Panc1 (cell line): Measurements from ENCODE around the gene SMC6. TPM values are rescaled to one million over a fixed set of nuclear protein-coding genes. Genes with fewer than 3 reads are reported as not detected.

Source experiments
- ATAC-seq: fragments of 200-7000 bp; cut with Tn5 transposase; 2 replicates; pipeline ENCODE4 v1.9.1; 2020; ENCODE audit warnings: mild to moderate bottlenecking, moderate library complexity
- BruUV-seq: library from RNA; stranded (reverse); fragments of 400-500 nt; replicated peaks from 2 replicates; lab custom pipeline; 2021; lab: Mats Ljungman, UMichigan
- CTCF ChIA-PET: fragments of 300-600 bp; sonication (Branson Sonifier 250); formaldehyde crosslinking; loops from one replicate; lab custom pipeline; 2022; ENCODE audit warnings: antibody characterized with exemption; lab: Charles Lee
- POLR2A ChIA-PET: fragments of 300-600 bp; sonication (Branson Sonifier 250); formaldehyde crosslinking; loops from one replicate; lab custom pipeline; 2022; ENCODE audit warnings: antibody characterized with exemption; lab: Charles Lee
- DNase-seq: peaks from one replicate; pipeline ENCODE4 v3.0.0-alpha.2; 2010; ENCODE audit warnings: low read depth, low spot score
- H3K27ac ChIP-seq: 2 replicates; pipeline ENCODE4 v1.5.1; 2011; ENCODE audit warnings: mild to moderate bottlenecking, low read length, inconsistent platforms
- H3K27me3 ChIP-seq: fragments of 200-500 bp; sonication (Bioruptor generic); 2 replicates; pipeline ENCODE4 v1.6.0; 2014; ENCODE audit warnings: low read length, inconsistent platforms; ENCODE audit not compliant: control insufficient read depth, insufficient read depth
- H3K36me3 ChIP-seq: fragments of 200-500 bp; sonication (Bioruptor generic); 2 replicates; pipeline ENCODE4 v1.5.1; 2014; ENCODE audit warnings: inconsistent platforms, mild to moderate bottlenecking, low read length, moderate library complexity; ENCODE audit not compliant: control insufficient read depth, insufficient read depth
- H3K4me1 ChIP-seq: 2 replicates; pipeline ENCODE4 v1.5.1; 2011; ENCODE audit warnings: inconsistent platforms, mild to moderate bottlenecking, low read length, moderate library complexity; ENCODE audit not compliant: control insufficient read depth, insufficient read depth
- H3K4me3 ChIP-seq, 2 experiments: 2 replicates each; pipeline ENCODE4 v1.5.1; 2011 to 2012; ENCODE audit warnings: low read depth in 2 of 2, low read length in 2 of 2, mild to moderate bottlenecking in 2 of 2, inconsistent platforms in 1 of 2, moderate library complexity in 1 of 2
- H3K9me3 ChIP-seq: fragments of 200-500 bp; sonication (Bioruptor generic); 2 replicates; pipeline ENCODE4 v1.5.1; 2014; ENCODE audit warnings: low read depth, mild to moderate bottlenecking, inconsistent platforms, low read length, moderate library complexity; ENCODE audit not compliant: control insufficient read depth, insufficient read depth
- POLR2AphosphoS5 ChIP-seq: IDR thresholded peaks from 2 replicates; pipeline ENCODE4 v1.6.1; 2012; ENCODE audit warnings: mild to moderate bottlenecking, low read depth, low read length, moderate library complexity
- SIN3A ChIP-seq: IDR thresholded peaks from 2 replicates; pipeline ENCODE4 v1.6.1; 2012; ENCODE audit warnings: low read depth, mild to moderate bottlenecking, low read length, moderate library complexity, borderline replicate concordance; ENCODE audit not compliant: insufficient read depth
- TCF7L2 ChIP-seq: IDR thresholded peaks from 2 replicates; pipeline ENCODE4 v1.6.1; 2011; ENCODE audit warnings: mild to moderate bottlenecking, low read depth, low read length, inconsistent platforms
- in situ Hi-C: cut with HindIII; loops from 2 replicates; pipeline ENCODE4 v1.10.0; 2016; ENCODE audit warnings: low sequenced_read_pairs, low pct_unique_long_range_greater_than_20kb
- intact Hi-C: fragments of 100-400 bp; cut with micrococcal nuclease; formaldehyde crosslinking; loops from one replicate; pipeline ENCODE4 v1.10.0; 2022; ENCODE audit not compliant: unreplicated experiment
- total RNA-seq: library from RNA; stranded (reverse); gene quantifications from one replicate; pipeline ENCODE4 v1.2.1, GENCODE V29; 2021; ENCODE audit not compliant: unreplicated experiment
- TF ChIP-seq, protein P1 (sequence below): fragments of 450-650 bp; IDR thresholded peaks from 2 replicates; pipeline ENCODE4 v1.5.1; 2017; ENCODE audit warnings: mild to moderate bottlenecking
- TF ChIP-seq, protein P2 (sequence below), 2 experiments: IDR thresholded peaks; 2 replicates each; pipeline ENCODE4 v1.6.1; 2011 to 2012; ENCODE audit warnings: low read depth in 2 of 2, control low read depth in 1 of 2, low read length in 1 of 2, mild to moderate bottlenecking in 1 of 2, moderate library complexity in 1 of 2; ENCODE audit not compliant: insufficient read depth in 1 of 2

The SMC6 gene
- total RNA-seq, 1 experiment from 2014 or later, result 43.8 TPM

DNA sequence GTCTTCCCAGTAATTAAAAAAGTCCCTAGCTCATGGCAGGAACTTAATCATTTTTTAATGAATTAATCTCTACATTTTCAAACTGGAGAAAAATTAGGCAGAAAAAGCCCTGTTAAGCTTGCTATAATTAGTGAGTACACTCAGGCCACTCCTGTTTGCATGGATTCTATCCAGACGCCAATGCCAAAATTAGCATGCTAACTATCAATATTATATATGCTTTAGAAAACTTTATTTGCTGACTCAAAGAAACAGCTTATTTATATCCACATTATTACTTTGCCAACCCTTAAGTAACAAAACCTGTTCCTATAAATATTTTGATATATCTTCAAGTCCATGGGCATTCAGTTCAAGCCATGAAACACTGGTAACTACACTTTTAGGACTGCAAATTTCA lies 90.9 kb downstream of the SMC6 start:
- in situ Hi-C loops, result no loop called here
- no peaks in the 10 kb centered on the region for H3K4me1 ChIP-seq
- H3K4me3 ChIP-seq, result no peak overlapping the region
- H3K27me3 ChIP-seq, result no peaks in the 10 kb centered on the region
- TF ChIP-seq, protein P1, sequence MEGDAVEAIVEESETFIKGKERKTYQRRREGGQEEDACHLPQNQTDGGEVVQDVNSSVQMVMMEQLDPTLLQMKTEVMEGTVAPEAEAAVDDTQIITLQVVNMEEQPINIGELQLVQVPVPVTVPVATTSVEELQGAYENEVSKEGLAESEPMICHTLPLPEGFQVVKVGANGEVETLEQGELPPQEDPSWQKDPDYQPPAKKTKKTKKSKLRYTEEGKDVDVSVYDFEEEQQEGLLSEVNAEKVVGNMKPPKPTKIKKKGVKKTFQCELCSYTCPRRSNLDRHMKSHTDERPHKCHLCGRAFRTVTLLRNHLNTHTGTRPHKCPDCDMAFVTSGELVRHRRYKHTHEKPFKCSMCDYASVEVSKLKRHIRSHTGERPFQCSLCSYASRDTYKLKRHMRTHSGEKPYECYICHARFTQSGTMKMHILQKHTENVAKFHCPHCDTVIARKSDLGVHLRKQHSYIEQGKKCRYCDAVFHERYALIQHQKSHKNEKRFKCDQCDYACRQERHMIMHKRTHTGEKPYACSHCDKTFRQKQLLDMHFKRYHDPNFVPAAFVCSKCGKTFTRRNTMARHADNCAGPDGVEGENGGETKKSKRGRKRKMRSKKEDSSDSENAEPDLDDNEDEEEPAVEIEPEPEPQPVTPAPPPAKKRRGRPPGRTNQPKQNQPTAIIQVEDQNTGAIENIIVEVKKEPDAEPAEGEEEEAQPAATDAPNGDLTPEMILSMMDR, result no peak
- TF ChIP-seq POLR2AphosphoS5 (no peak), SIN3A (no peak), TCF7L2 (no peak)
- TF ChIP-seq, protein P2, sequence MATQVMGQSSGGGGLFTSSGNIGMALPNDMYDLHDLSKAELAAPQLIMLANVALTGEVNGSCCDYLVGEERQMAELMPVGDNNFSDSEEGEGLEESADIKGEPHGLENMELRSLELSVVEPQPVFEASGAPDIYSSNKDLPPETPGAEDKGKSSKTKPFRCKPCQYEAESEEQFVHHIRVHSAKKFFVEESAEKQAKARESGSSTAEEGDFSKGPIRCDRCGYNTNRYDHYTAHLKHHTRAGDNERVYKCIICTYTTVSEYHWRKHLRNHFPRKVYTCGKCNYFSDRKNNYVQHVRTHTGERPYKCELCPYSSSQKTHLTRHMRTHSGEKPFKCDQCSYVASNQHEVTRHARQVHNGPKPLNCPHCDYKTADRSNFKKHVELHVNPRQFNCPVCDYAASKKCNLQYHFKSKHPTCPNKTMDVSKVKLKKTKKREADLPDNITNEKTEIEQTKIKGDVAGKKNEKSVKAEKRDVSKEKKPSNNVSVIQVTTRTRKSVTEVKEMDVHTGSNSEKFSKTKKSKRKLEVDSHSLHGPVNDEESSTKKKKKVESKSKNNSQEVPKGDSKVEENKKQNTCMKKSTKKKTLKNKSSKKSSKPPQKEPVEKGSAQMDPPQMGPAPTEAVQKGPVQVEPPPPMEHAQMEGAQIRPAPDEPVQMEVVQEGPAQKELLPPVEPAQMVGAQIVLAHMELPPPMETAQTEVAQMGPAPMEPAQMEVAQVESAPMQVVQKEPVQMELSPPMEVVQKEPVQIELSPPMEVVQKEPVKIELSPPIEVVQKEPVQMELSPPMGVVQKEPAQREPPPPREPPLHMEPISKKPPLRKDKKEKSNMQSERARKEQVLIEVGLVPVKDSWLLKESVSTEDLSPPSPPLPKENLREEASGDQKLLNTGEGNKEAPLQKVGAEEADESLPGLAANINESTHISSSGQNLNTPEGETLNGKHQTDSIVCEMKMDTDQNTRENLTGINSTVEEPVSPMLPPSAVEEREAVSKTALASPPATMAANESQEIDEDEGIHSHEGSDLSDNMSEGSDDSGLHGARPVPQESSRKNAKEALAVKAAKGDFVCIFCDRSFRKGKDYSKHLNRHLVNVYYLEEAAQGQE (IDR thresholded peaks at IDR 0.05; ENCODE audit: insufficient read depth in 1 of 2, low read depth in 2 of 2, low read length in 1 of 2), result no peak
- CTCF ChIA-PET, result interaction anchor here (1.5 kb wide), 1 partner anchor 8 kb away, joined by 4 read pairs; no protein-coding TSS in a partner anchor
- BruUV-seq, result no TSS peak
- H3K36me3 ChIP-seq, result peaks cover 24% of the 10 kb centered on the region
- ATAC-seq, result no peak
- POLR2A ChIA-PET, result no interaction called here
- H3K27ac ChIP-seq, result no peak overlapping the region
- H3K9me3 ChIP-seq, result no peaks in the 10 kb centered on the region
- DNase-seq, result no peak
- intact Hi-C loops, result no loop called here

DNA sequence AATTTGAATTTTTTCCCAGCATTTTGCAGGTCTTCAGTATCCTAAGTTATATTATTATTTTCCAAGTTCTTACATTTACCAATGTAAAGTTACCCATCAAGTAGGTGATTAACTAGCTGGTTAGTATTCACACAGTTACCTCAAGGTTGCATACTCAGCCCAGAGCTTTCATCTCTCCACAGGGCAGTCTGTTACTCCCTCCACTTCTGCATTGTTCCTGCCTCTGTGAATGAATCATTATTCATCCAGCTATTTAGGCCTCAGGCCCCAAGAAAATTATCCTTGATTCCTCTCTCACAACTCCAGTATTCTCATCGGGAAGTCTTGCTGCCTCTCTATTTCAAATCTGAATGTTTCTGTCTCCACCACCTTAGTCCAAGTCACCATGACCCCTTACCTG lies 92.2 kb downstream of the SMC6 start:
- Histone ChIP-seq H3K27me3 (no peaks in the 10 kb centered on the region), H3K4me1 (no peaks in the 10 kb centered on the region), H3K27ac (no peak overlapping the region), H3K9me3 (no peaks in the 10 kb centered on the region), H3K36me3 (peaks cover 21% of the 10 kb centered on the region; the same call in 1 of the 2 replicates), H3K4me3 (no peak overlapping the region)
- no peak for ATAC-seq
- POLR2A ChIA-PET, result no interaction called here
- CTCF ChIA-PET, result interaction anchor here (0.8 kb wide), 1 partner anchor 10 kb away, joined by 8 read pairs; no protein-coding TSS in a partner anchor
- intact Hi-C loops, result no loop called here
- in situ Hi-C loops, result no loop called here
- TF ChIP-seq SIN3A (no peak), POLR2AphosphoS5 (no peak), TCF7L2 (no peak)
- TF ChIP-seq, protein P1, result no peak
- TF ChIP-seq, protein P2 (IDR thresholded peaks at IDR 0.05; ENCODE audit: insufficient read depth in 1 of 2, low read depth in 2 of 2, low read length in 1 of 2), result no peak
- no TSS peak for BruUV-seq
- DNase-seq, result no peak
